IMR-90 (cell line): ENCODE data around the gene CLPTM1L. TPM values are rescaled to one million over a fixed set of nuclear protein-coding genes. Genes with fewer than 3 reads are reported as not detected.

Experiments
- ATAC-seq: fragments of 200-7000 bp; cut with Tn5 transposase; 2 replicates; pipeline ENCODE4 v1.9.1; 2020; ENCODE audit warnings: low read depth, mild to moderate bottlenecking, moderate library complexity
- BruUV-seq: library from RNA; stranded (reverse); fragments of 400-500 nt; replicated peaks from 2 replicates; lab custom pipeline; 2021; lab: Mats Ljungman, UMichigan
- CTCF ChIA-PET: fragments of 300-600 bp; formaldehyde crosslinking; extraction: SDS; loops from one replicate; lab custom pipeline; 2021; ENCODE audit warnings: antibody characterized with exemption; lab: Yijun Ruan, JAX
- POLR2A ChIA-PET: fragments of 300-600 bp; sonication (Branson Sonifier 250); formaldehyde crosslinking; loops from one replicate; lab custom pipeline; 2022; ENCODE audit warnings: antibody characterized with exemption; ENCODE audit not compliant: unreplicated experiment; lab: Charles Lee
- DNase-seq: peaks from one replicate; pipeline ENCODE4 v3.0.0; 2013
- H2AFZ ChIP-seq: replicated peaks from 2 replicates; pipeline ENCODE3; 2013; ENCODE audit warnings: low read length, mild to moderate bottlenecking; ENCODE audit not compliant: poor library complexity
- H2AK5ac ChIP-seq: 2 replicates; pipeline ENCODE4 v1.6.1; 2013; ENCODE audit warnings: low read depth, low read length, inconsistent platforms
- H2AK9ac ChIP-seq: replicated peaks from 2 replicates; pipeline ENCODE3; 2013; ENCODE audit warnings: mild to moderate bottlenecking, low read depth, low read length, moderate library complexity; ENCODE audit not compliant: poor library complexity
- H2BK120ac ChIP-seq: 2 replicates; pipeline ENCODE4 v1.6.1; 2013; ENCODE audit warnings: low read depth, low read length, inconsistent platforms
- H2BK15ac ChIP-seq: 3 replicates; pipeline ENCODE4 v1.6.1; 2013; ENCODE audit warnings: low read depth, low read length, inconsistent platforms
- H2BK20ac ChIP-seq: 2 replicates; pipeline ENCODE4 v1.6.1; 2013; ENCODE audit warnings: low read depth, mild to moderate bottlenecking, inconsistent platforms, low read length, moderate library complexity
- H2BK5ac ChIP-seq: 2 replicates; pipeline ENCODE4 v1.6.1; 2013; ENCODE audit warnings: mild to moderate bottlenecking, low read depth, low read length, inconsistent platforms; ENCODE audit not compliant: poor library complexity, severe bottlenecking
- H3K14ac ChIP-seq: replicated peaks from 2 replicates; pipeline ENCODE4 v1.6.1; 2013; ENCODE audit warnings: low read depth, low read length, inconsistent platforms
- H3K18ac ChIP-seq: 2 replicates; pipeline ENCODE4 v1.6.1; 2013; ENCODE audit warnings: low read depth, low read length, control low read depth
- H3K23ac ChIP-seq: 2 replicates; pipeline ENCODE4 v1.6.1; 2013; ENCODE audit warnings: low read depth, low read length, inconsistent platforms
- H3K27ac ChIP-seq: 2 replicates; pipeline ENCODE4 v1.5.1; 2013; ENCODE audit warnings: mild to moderate bottlenecking, control low read depth, low read length; ENCODE audit not compliant: insufficient read depth
- H3K27me3 ChIP-seq: 2 replicates; pipeline ENCODE4 v1.6.1; 2013; ENCODE audit warnings: low read length; ENCODE audit not compliant: control insufficient read depth, insufficient read depth
- H3K36me3 ChIP-seq: 2 replicates; pipeline ENCODE4 v1.6.1; 2013; ENCODE audit warnings: low read length, mixed read lengths; ENCODE audit not compliant: control insufficient read depth, insufficient read depth
- H3K4ac ChIP-seq: 2 replicates; pipeline ENCODE4 v1.6.1; 2013; ENCODE audit warnings: low read depth, low read length, inconsistent platforms
- H3K4me1 ChIP-seq: 2 replicates; pipeline ENCODE4 v1.6.1; 2013; ENCODE audit warnings: low read length, mixed read lengths; ENCODE audit not compliant: control insufficient read depth, insufficient read depth
- H3K4me2 ChIP-seq: 2 replicates; pipeline ENCODE4 v1.6.1; 2013; ENCODE audit warnings: low read depth, mild to moderate bottlenecking, control low read depth, low read length, moderate library complexity
- H3K4me3 ChIP-seq: 2 replicates; pipeline ENCODE4 v1.5.1; 2013; ENCODE audit warnings: low read depth, mild to moderate bottlenecking, control low read depth, low read length, moderate library complexity; ENCODE audit not compliant: insufficient read depth
- H3K56ac ChIP-seq: 2 replicates; pipeline ENCODE4 v1.6.1; 2013; ENCODE audit warnings: low read length, inconsistent platforms; ENCODE audit not compliant: insufficient read depth; ENCODE audit errors: extremely low read depth
- H3K79me1 ChIP-seq, 2 experiments: 2 replicates each; pipeline ENCODE4 v1.6.1; 2013; ENCODE audit warnings: low read length in 2 of 2, inconsistent platforms in 1 of 2, low read depth in 1 of 2
- H3K9ac ChIP-seq: 2 replicates; pipeline ENCODE4 v1.6.1; 2013; ENCODE audit warnings: low read depth, low read length, control low read depth
- H3K9me1 ChIP-seq: 2 replicates; pipeline ENCODE4 v1.6.1; 2013; ENCODE audit warnings: low read length, inconsistent platforms; ENCODE audit not compliant: insufficient read depth
- H3K9me3 ChIP-seq: 2 replicates; pipeline ENCODE4 v1.6.1; 2013; ENCODE audit warnings: low read length; ENCODE audit not compliant: control insufficient read depth, insufficient read depth
- H4K20me1 ChIP-seq: 2 replicates; pipeline ENCODE4 v1.6.1; 2013; ENCODE audit warnings: low read length, inconsistent platforms; ENCODE audit not compliant: insufficient read depth
- H4K5ac ChIP-seq: 2 replicates; pipeline ENCODE4 v1.6.1; 2013; ENCODE audit warnings: mild to moderate bottlenecking, low read depth, low read length, control low read depth
- H4K8ac ChIP-seq, 2 experiments: 2 replicates each; pipeline ENCODE4 v1.6.1; 2013; ENCODE audit warnings: low read depth in 2 of 2, low read length in 2 of 2, control low read depth in 1 of 2, inconsistent platforms in 1 of 2
- H4K91ac ChIP-seq: 2 replicates; pipeline ENCODE4 v1.6.1; 2013; ENCODE audit warnings: low read depth, low read length, inconsistent platforms; ENCODE audit not compliant: insufficient read depth
- BHLHE40 ChIP-seq: fragments of 150-350 bp; IDR thresholded peaks from 2 replicates; pipeline ENCODE4 v1.6.1; 2016; ENCODE audit warnings: mild to moderate bottlenecking, low read depth, low read length
- CEBPB ChIP-seq: IDR thresholded peaks from 2 replicates; pipeline ENCODE4 v1.6.1; 2012; ENCODE audit warnings: low read depth, low read length, improper control_type of control experiment
- MAFK ChIP-seq: IDR thresholded peaks from 2 replicates; pipeline ENCODE4 v1.6.1; 2012; ENCODE audit warnings: low read depth, low read length, improper control_type of control experiment
- MAZ ChIP-seq: IDR thresholded peaks from 2 replicates; pipeline ENCODE4 v1.6.1; 2012; ENCODE audit warnings: low read depth, mild to moderate bottlenecking, low read length, improper control_type of control experiment, moderate library complexity, borderline replicate concordance
- MXI1 ChIP-seq: IDR thresholded peaks from 2 replicates; pipeline ENCODE4 v1.6.1; 2012; ENCODE audit warnings: low read depth, mild to moderate bottlenecking, low read length, moderate library complexity, borderline replicate concordance
- NFE2L2 ChIP-seq: fragments of 150-350 bp; IDR thresholded peaks from 2 replicates; pipeline ENCODE4 v1.6.1; 2016; ENCODE audit warnings: low read depth, mild to moderate bottlenecking, low read length
- RAD21 ChIP-seq: IDR thresholded peaks from 2 replicates; pipeline ENCODE4 v1.6.1; 2012; ENCODE audit warnings: low read length, improper control_type of control experiment
- WGBS, 2 experiments: methylation state at CpG; one replicate each; pipeline versions ENCODE4 v1.1.5 to v1.1.7; 2013; ENCODE audit warnings: missing lambda C conversion rate in 2 of 2; ENCODE audit not compliant: insufficient read length in 1 of 2; ENCODE audit errors: extremely low coverage in 2 of 2; 5-methylcytosine and 5-hydroxymethylcytosine counted together
- dilution Hi-C: fragments of 300-500 bp; cut with HindIII; formaldehyde crosslinking; loops from one replicate; pipeline ENCODE4 v1.14.3; 2018; ENCODE audit warnings: low sequenced_read_pairs; ENCODE audit not compliant: unreplicated experiment
- in situ Hi-C: fragments of 300-500 bp; cut with MboI; formaldehyde crosslinking; loops from 3 replicates; pipeline ENCODE4 v1.14.3; 2019; ENCODE audit warnings: low sequenced_read_pairs, inconsistent platforms, mixed read lengths
- intact Hi-C: fragments of 100-400 bp; cut with micrococcal nuclease; formaldehyde crosslinking; loops from 2 replicates; pipeline ENCODE4 v1.10.0; 2022
- polyA plus RNA-seq, 3 experiments: library from polyadenylated mRNA; depleted of rRNA; stranded (reverse); fragments of >200 nt; gene quantifications; 2 replicates each; pipeline ENCODE4 v1.2.3, GENCODE V29; 2012; ENCODE audit warnings: low replicate concordance in 1 of 3
- total RNA-seq: library from RNA; depleted of rRNA; stranded (reverse); fragments of >200 nt; gene quantifications from 2 replicates; pipeline ENCODE4 v1.2.3, GENCODE V29; 2012
- TF ChIP-seq, protein P1 (sequence below): fragments of 150-350 bp; IDR thresholded peaks from 2 replicates; pipeline ENCODE4 v1.6.1; 2017; ENCODE audit warnings: mild to moderate bottlenecking, antibody characterized with exemption, low read length, low read depth
- TF ChIP-seq, protein P2 (sequence below): fragments of 150-350 bp; IDR thresholded peaks from 2 replicates; pipeline ENCODE4 v1.6.1; 2016; ENCODE audit warnings: low read depth, mild to moderate bottlenecking, low read length, moderate library complexity, borderline replicate concordance
- TF ChIP-seq, protein P3 (sequence below): conservative IDR thresholded peaks from 2 replicates; pipeline ENCODE4 v1.5.1; 2012; ENCODE audit warnings: mild to moderate bottlenecking, low read depth, low read length, improper control_type of control experiment

Gene CLPTM1L
- total and polyA plus RNA-seq, 2 of the 4 experiments (the other 2 are of a cell fraction) = 114 to 137 TPM

GRCh38 chr5:1323803-1324173 is 21.1 kb downstream of the CLPTM1L start:
- peaks cover 10% of the 10 kb centered on the region for H3K9me3 ChIP-seq
- BruUV-seq = no TSS peak
- in situ Hi-C loops = no loop called here
- intact Hi-C loops = no loop called here
- H3K27me3 ChIP-seq = no peaks in the 10 kb centered on the region
- H3K56ac ChIP-seq = no peak overlapping the region
- WGBS, 2 experiments = 96% methylated on average over 6 of the region's 13 CpGs; no CpG with 5 or more reads in 1 of the 2 experiments
- H2BK5ac ChIP-seq = no peak overlapping the region
- no peak overlapping the region for H4K8ac ChIP-seq
- H2AK5ac ChIP-seq = no peak overlapping the region
- peaks cover 51% of the 10 kb centered on the region for H3K36me3 ChIP-seq
- TF ChIP-seq MAFK = no peak
- TF ChIP-seq, protein P1, sequence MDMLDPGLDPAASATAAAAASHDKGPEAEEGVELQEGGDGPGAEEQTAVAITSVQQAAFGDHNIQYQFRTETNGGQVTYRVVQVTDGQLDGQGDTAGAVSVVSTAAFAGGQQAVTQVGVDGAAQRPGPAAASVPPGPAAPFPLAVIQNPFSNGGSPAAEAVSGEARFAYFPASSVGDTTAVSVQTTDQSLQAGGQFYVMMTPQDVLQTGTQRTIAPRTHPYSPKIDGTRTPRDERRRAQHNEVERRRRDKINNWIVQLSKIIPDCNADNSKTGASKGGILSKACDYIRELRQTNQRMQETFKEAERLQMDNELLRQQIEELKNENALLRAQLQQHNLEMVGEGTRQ = no peak
- TF ChIP-seq MXI1 = no peak
- no peak for TF ChIP-seq BHLHE40
- TF ChIP-seq CEBPB = no peak
- no peak for TF ChIP-seq NFE2L2
- TF ChIP-seq, protein P2, sequence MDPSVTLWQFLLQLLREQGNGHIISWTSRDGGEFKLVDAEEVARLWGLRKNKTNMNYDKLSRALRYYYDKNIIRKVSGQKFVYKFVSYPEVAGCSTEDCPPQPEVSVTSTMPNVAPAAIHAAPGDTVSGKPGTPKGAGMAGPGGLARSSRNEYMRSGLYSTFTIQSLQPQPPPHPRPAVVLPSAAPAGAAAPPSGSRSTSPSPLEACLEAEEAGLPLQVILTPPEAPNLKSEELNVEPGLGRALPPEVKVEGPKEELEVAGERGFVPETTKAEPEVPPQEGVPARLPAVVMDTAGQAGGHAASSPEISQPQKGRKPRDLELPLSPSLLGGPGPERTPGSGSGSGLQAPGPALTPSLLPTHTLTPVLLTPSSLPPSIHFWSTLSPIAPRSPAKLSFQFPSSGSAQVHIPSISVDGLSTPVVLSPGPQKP = no peak
- TF ChIP-seq RAD21 = no peak
- TF ChIP-seq, protein P3, sequence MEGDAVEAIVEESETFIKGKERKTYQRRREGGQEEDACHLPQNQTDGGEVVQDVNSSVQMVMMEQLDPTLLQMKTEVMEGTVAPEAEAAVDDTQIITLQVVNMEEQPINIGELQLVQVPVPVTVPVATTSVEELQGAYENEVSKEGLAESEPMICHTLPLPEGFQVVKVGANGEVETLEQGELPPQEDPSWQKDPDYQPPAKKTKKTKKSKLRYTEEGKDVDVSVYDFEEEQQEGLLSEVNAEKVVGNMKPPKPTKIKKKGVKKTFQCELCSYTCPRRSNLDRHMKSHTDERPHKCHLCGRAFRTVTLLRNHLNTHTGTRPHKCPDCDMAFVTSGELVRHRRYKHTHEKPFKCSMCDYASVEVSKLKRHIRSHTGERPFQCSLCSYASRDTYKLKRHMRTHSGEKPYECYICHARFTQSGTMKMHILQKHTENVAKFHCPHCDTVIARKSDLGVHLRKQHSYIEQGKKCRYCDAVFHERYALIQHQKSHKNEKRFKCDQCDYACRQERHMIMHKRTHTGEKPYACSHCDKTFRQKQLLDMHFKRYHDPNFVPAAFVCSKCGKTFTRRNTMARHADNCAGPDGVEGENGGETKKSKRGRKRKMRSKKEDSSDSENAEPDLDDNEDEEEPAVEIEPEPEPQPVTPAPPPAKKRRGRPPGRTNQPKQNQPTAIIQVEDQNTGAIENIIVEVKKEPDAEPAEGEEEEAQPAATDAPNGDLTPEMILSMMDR = no peak
- no peak for TF ChIP-seq MAZ
- DNase-seq = no peak
- no peak overlapping the region for H4K91ac ChIP-seq
- no peak overlapping the region for H2BK120ac ChIP-seq
- dilution Hi-C loops = no loop called here
- H3K79me1 ChIP-seq = peaks cover 5 to 6% of the 10 kb centered on the region in 2 experiments; a peak in 2 of 4 replicates
- peaks cover 4% of the 10 kb centered on the region for H4K20me1 ChIP-seq
- H3K27ac ChIP-seq = no peak overlapping the region
- H2BK20ac ChIP-seq = no peak overlapping the region
- no peak overlapping the region for H3K4me2 ChIP-seq
- ATAC-seq = no peak
- no peak overlapping the region for H3K18ac ChIP-seq
- no peak overlapping the region for H4K5ac ChIP-seq
- H3K23ac ChIP-seq = no peak overlapping the region
- H3K14ac ChIP-seq = no peak overlapping the region
- no peak overlapping the region for H3K4ac ChIP-seq
- H3K9ac ChIP-seq = no peak overlapping the region
- peaks cover 1% of the 10 kb centered on the region; the same call in 1 of the 2 replicates for H3K4me1 ChIP-seq
- H2AFZ ChIP-seq = no peak overlapping the region
- H3K9me1 ChIP-seq = no peaks in the 10 kb centered on the region
- ChIA-PET POLR2A (no interaction called here), CTCF (no interaction called here)
- no peak overlapping the region for H2AK9ac ChIP-seq
- H2BK15ac ChIP-seq = no peak overlapping the region
- H3K4me3 ChIP-seq = no peak overlapping the region
